Trophoblast cell (in vitro differentiated cells and primary cell): Measurements from ENCODE around the gene MDFI. TPM values are rescaled to one million over a fixed set of nuclear protein-coding genes. Genes with fewer than 3 reads are reported as not detected.

Experiments
- DNase-seq, 2 donors: peaks; one replicate each; pipeline ENCODE4 v3.0.0-alpha.2; 2016
- H2AFZ ChIP-seq: 2 replicates; pipeline ENCODE4 v1.6.1; 2013; ENCODE audit warnings: low read length, moderate library complexity, mild to moderate bottlenecking; ENCODE audit not compliant: insufficient read depth, poor library complexity
- H2AK5ac ChIP-seq: 2 replicates; pipeline ENCODE4 v1.6.1; 2013; ENCODE audit warnings: mild to moderate bottlenecking, low read length
- H2BK120ac ChIP-seq: 2 replicates; pipeline ENCODE4 v1.6.1; 2013; ENCODE audit warnings: low read length, mild to moderate bottlenecking, moderate library complexity; ENCODE audit not compliant: insufficient read depth, poor library complexity
- H2BK12ac ChIP-seq: 2 replicates; pipeline ENCODE4 v1.6.1; 2013; ENCODE audit warnings: mild to moderate bottlenecking, low read length, moderate library complexity
- H2BK5ac ChIP-seq: 2 replicates; pipeline ENCODE4 v1.6.1; 2013; ENCODE audit warnings: low read length, low read depth, moderate library complexity, mild to moderate bottlenecking; ENCODE audit not compliant: poor library complexity
- H3K14ac ChIP-seq: 2 replicates; pipeline ENCODE4 v1.6.1; 2013; ENCODE audit warnings: mild to moderate bottlenecking, low read length
- H3K18ac ChIP-seq: 2 replicates; pipeline ENCODE4 v1.6.1; 2013; ENCODE audit warnings: mild to moderate bottlenecking, low read length
- H3K23ac ChIP-seq: 2 replicates; pipeline ENCODE4 v1.6.1; 2013; ENCODE audit warnings: low read length
- H3K27ac ChIP-seq: 2 replicates; pipeline ENCODE4 v1.5.1; 2013; ENCODE audit warnings: low read depth, mild to moderate bottlenecking, inconsistent platforms, low read length, moderate library complexity
- H3K27me3 ChIP-seq: 2 replicates; pipeline ENCODE4 v1.6.1; 2013; ENCODE audit warnings: inconsistent platforms, mild to moderate bottlenecking, low read length, moderate library complexity; ENCODE audit not compliant: insufficient read depth
- H3K36me3 ChIP-seq, 2 experiments: 1 replicate in 1 of 2; 2 replicates in 1 of 2; pipeline ENCODE4 v1.6.1; 2013; ENCODE audit warnings: low read length in 2 of 2, mild to moderate bottlenecking in 2 of 2, moderate library complexity in 1 of 2; ENCODE audit not compliant: insufficient read depth in 2 of 2, control insufficient read depth in 1 of 2
- H3K4ac ChIP-seq: 2 replicates; pipeline ENCODE4 v1.6.1; 2013; ENCODE audit warnings: low read depth, mild to moderate bottlenecking, low read length, moderate library complexity
- H3K4me1 ChIP-seq, 2 experiments: 1 replicate in 1 of 2; 2 replicates in 1 of 2; pipeline ENCODE4 v1.6.1; 2013; ENCODE audit warnings: low read length in 2 of 2, mild to moderate bottlenecking in 2 of 2, moderate library complexity in 1 of 2; ENCODE audit not compliant: insufficient read depth in 2 of 2, control insufficient read depth in 1 of 2
- H3K4me2 ChIP-seq: 2 replicates; pipeline ENCODE4 v1.6.1; 2013; ENCODE audit warnings: inconsistent platforms, mild to moderate bottlenecking, low read length, moderate library complexity
- H3K4me3 ChIP-seq: 2 replicates; pipeline ENCODE4 v1.5.1; 2013; ENCODE audit warnings: mild to moderate bottlenecking, low read depth, low read length, inconsistent platforms
- H3K79me1 ChIP-seq: one replicate; pipeline ENCODE4 v1.6.1; 2013; ENCODE audit warnings: low read length
- H3K79me2 ChIP-seq: 2 replicates; pipeline ENCODE4 v1.6.1; 2013; ENCODE audit warnings: low read length, mild to moderate bottlenecking; ENCODE audit not compliant: control insufficient read depth, insufficient read depth, poor library complexity
- H3K9ac ChIP-seq: 2 replicates; pipeline ENCODE4 v1.6.1; 2013; ENCODE audit warnings: mild to moderate bottlenecking, low read length
- H3K9me3 ChIP-seq: 2 replicates; pipeline ENCODE4 v1.6.1; 2013; ENCODE audit warnings: low read depth, mild to moderate bottlenecking, control low read depth, inconsistent platforms, low read length; ENCODE audit not compliant: insufficient read depth
- H4K12ac ChIP-seq: 2 replicates; pipeline ENCODE4 v1.6.1; 2013; ENCODE audit warnings: low read depth, mild to moderate bottlenecking, low read length, moderate library complexity
- H4K8ac ChIP-seq: 2 replicates; pipeline ENCODE4 v1.6.1; 2013; ENCODE audit warnings: low read depth, mild to moderate bottlenecking, low read length, moderate library complexity
- H4K91ac ChIP-seq: one replicate; pipeline ENCODE4 v1.6.1; 2013; ENCODE audit warnings: low read depth, mild to moderate bottlenecking, low read length, moderate library complexity
- WGBS: extraction: QIAGEN DNeasy Blood & Tissue Kit; methylation state at CpG from one replicate; pipeline ENCODE4 v1.1.7; 2013; ENCODE audit warnings: missing lambda C conversion rate; ENCODE audit not compliant: insufficient read length, insufficient coverage; ENCODE audit errors: extremely low coverage; 5-methylcytosine and 5-hydroxymethylcytosine counted together
- polyA plus RNA-seq: library from polyadenylated mRNA; stranded (reverse); fragments of 200-250 nt; gene quantifications from 2 replicates; pipeline ENCODE4 v1.2.3, GENCODE V29; 2013

MDFI gene, protein sequence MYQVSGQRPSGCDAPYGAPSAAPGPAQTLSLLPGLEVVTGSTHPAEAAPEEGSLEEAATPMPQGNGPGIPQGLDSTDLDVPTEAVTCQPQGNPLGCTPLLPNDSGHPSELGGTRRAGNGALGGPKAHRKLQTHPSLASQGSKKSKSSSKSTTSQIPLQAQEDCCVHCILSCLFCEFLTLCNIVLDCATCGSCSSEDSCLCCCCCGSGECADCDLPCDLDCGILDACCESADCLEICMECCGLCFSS
- 206 and 208 TPM in 2 replicates for polyA plus RNA-seq

- WGBS = no CpG with 5 or more reads among the region's 86 CpGs
Measured at GRCh38 chr6:41638002-41638934, at the start of gene MDFI. Gene MDFI (plus strand): TSS chr6:41638468. CDS start chr6:41638750, 282 bp downstream.

GRCh38 chr6:41589223-41589622, 49.0 kb upstream of the MDFI start:
- no peak overlapping the region for H3K4me2 ChIP-seq
- H3K9ac ChIP-seq = no peak overlapping the region
- no peak overlapping the region for H4K91ac ChIP-seq
- peaks cover 12 to 26% of the 10 kb centered on the region in 2 experiments for H3K36me3 ChIP-seq
- H3K14ac ChIP-seq = no peak overlapping the region
- H3K9me3 ChIP-seq = peaks cover 5% of the 10 kb centered on the region
- no peak overlapping the region for H3K4ac ChIP-seq
- no peak overlapping the region for H4K8ac ChIP-seq
- no peak overlapping the region for H2AK5ac ChIP-seq
- no peaks in the 10 kb centered on the region for H3K79me1 ChIP-seq
- H3K18ac ChIP-seq = no peak overlapping the region
- no peak overlapping the region for H2BK5ac ChIP-seq
- H2BK120ac ChIP-seq = no peak overlapping the region
- no peak overlapping the region for H2BK12ac ChIP-seq
- no peaks in the 10 kb centered on the region for H3K79me2 ChIP-seq
- peaks cover 9 to 13% of the 10 kb centered on the region in 2 experiments for H3K4me1 ChIP-seq
- no peak for DNase-seq
- WGBS = no CpG with 5 or more reads among the region's 4 CpGs
- H3K27me3 ChIP-seq = no peaks in the 10 kb centered on the region
- no peak overlapping the region for H3K27ac ChIP-seq
- H3K23ac ChIP-seq = no peak overlapping the region
- H2AFZ ChIP-seq = no peak overlapping the region
- no peak overlapping the region for H3K4me3 ChIP-seq
- H4K12ac ChIP-seq = no peak overlapping the region

More at GRCh38 chr6:41638002-41638934, at the start of gene MDFI:
- Histone ChIP-seq H3K18ac (peak within 1 kb of the TSS; percentile 100), H3K4me3 (peak within 1 kb of the TSS; percentile 89), H3K79me2 (peaks cover 52% of the 10 kb centered on the region), H3K4ac (peak within 1 kb of the TSS; percentile 100), H3K36me3 (peaks cover 38 to 40% of the 10 kb centered on the region in 2 experiments), H4K8ac (peak within 1 kb of the TSS; percentile 95), H3K9ac (peak within 1 kb of the TSS; percentile 92), H3K27me3 (no peaks in the 10 kb centered on the region), H4K91ac (peak within 1 kb of the TSS; percentile 100), H3K4me2 (peak within 1 kb of the TSS; percentile 82), H3K27ac (peak within 1 kb of the TSS; percentile 98), H3K4me1 (peaks cover 52% of the 10 kb centered on the region in 2 experiments), H3K23ac (no peak within 1 kb of the TSS), H2AFZ (peak within 1 kb of the TSS; percentile 75), H2BK120ac (peak within 1 kb of the TSS; percentile 99), H2BK12ac (peak within 1 kb of the TSS; percentile 89), H3K9me3 (no peaks in the 10 kb centered on the region), H4K12ac (peak within 1 kb of the TSS; percentile 93), H2BK5ac (peak within 1 kb of the TSS; percentile 99), H3K14ac (peak within 1 kb of the TSS; percentile 99), H3K79me1 (peaks cover 60% of the 10 kb centered on the region), H2AK5ac (peak within 1 kb of the TSS; percentile 98)
- peak in 1 of 2 donors; percentile 16 for DNase-seq

- no CpG with 5 or more reads among the region's 39 CpGs for WGBS
- no peak overlapping the region for H2BK120ac ChIP-seq
Measured at GRCh38 chr6:41589636-41590622, 48.3 kb upstream of the MDFI start.

DNA sequence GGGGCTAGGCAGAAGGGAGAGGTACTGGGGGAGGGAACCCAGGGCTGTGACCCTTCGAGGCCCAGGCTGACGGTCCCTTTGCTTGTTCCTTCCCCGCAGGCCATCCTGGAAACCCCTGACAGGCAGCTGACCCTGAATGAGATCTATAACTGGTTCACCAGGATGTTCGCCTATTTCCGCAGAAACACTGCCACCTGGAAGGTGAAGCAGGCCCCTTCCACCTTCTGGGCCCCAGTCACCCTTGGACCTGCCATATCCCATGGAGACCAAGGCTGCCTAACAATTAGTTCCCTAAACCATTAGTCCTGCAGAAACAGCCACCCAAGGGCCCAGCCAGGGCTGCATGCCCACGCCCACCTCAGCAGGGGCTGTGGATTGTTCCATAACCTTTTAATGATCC, 47.1 kb upstream of the MDFI start:
- Histone ChIP-seq H3K23ac (no peak overlapping the region), H2BK12ac (no peak overlapping the region), H2AFZ (no peak overlapping the region), H2BK120ac (no peak overlapping the region), H4K12ac (no peak overlapping the region), H3K9ac (no peak overlapping the region), H3K27me3 (no peaks in the 10 kb centered on the region), H3K79me1 (no peaks in the 10 kb centered on the region), H3K4ac (no peak overlapping the region), H2BK5ac (no peak overlapping the region), H3K79me2 (no peaks in the 10 kb centered on the region), H3K4me1 (no peaks in the 10 kb centered on the region), H3K4me2 (no peak overlapping the region), H4K91ac (no peak overlapping the region), H2AK5ac (no peak overlapping the region), H3K14ac (no peak overlapping the region), H3K36me3 (peaks cover 18 to 28% of the 10 kb centered on the region in 2 experiments), H3K18ac (no peak overlapping the region), H3K9me3 (peaks cover 7% of the 10 kb centered on the region), H3K4me3 (no peak overlapping the region), H3K27ac (no peak overlapping the region), H4K8ac (no peak overlapping the region)
- DNase-seq = no peak
- no CpG with 5 or more reads among the region's 6 CpGs for WGBS

More at GRCh38 chr6:41589636-41590622, 48.3 kb upstream of the MDFI start:
- Histone ChIP-seq H3K4me3 (no peak overlapping the region), H3K79me1 (no peaks in the 10 kb centered on the region), H3K4ac (no peak overlapping the region), H3K4me1 (peaks cover 5 to 7% of the 10 kb centered on the region in 2 experiments), H3K4me2 (no peak overlapping the region), H2BK12ac (no peak overlapping the region), H3K36me3 (peaks cover 15 to 28% of the 10 kb centered on the region in 2 experiments), H3K27me3 (no peaks in the 10 kb centered on the region), H3K9ac (no peak overlapping the region), H2BK5ac (no peak overlapping the region), H4K12ac (no peak overlapping the region), H2AK5ac (no peak overlapping the region), H4K91ac (no peak overlapping the region), H4K8ac (no peak overlapping the region), H3K18ac (no peak overlapping the region), H3K9me3 (peaks cover 7% of the 10 kb centered on the region), H3K27ac (no peak overlapping the region), H2AFZ (no peak overlapping the region), H3K23ac (no peak overlapping the region), H3K14ac (no peak overlapping the region), H3K79me2 (no peaks in the 10 kb centered on the region)
- DNase-seq = no peak
